HG02884 (cell line): Measurements from ENCODE around the gene GBA3.

ENCODE experiments used
- ATAC-seq: cut with Tn5 transposase; IDR thresholded peaks from one replicate; pipeline ENCODE4 v1.9.1; 2021; ENCODE audit warnings: mild to moderate bottlenecking, moderate library complexity; ENCODE audit not compliant: unreplicated experiment

GBA3 gene

DNA sequence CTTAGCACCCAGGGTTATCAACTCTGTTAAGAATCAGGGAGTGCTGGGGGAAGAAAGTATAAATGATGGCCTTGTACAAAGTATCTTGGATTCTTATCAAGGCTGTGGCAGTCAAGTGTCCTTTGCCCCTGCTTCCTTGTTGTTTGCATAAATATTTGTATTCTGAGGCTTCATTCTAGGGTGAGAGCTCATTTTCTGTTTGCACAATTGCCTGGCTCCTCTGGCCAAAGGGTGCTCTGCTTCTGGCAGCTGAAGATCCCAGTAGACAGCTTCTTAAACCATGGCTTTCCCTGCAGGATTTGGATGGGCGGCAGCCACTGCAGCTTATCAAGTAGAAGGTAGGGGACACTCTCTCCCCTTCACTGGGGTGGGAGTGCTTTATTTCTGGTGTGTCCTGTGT, at the start of gene GBA3:
TSS of gene GBA3 (plus strand) at position 202 of the 400 bp plus-strand sequence.
- ATAC-seq = no peak

DNA sequence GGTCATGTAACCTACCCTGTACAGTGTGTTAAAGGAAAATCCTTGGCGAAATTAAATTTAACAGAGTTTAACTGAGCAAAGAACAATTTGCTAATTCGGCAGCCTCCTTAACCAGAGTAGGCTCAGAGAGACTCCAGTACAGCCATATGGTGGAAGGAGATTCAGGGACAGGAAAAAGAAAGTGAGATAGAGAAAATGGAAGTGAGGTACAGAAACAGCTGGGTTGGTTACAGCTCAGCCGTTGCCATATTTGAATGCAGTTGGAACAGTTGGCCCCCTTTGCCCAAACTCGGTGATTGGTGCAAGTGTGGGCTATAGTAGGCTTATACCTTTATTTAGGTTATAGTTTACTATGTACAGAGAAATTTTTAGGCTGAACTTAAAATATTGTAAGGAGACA, 48.8 kb upstream of the GBA3 start:
- ATAC-seq = no peak

DNA sequence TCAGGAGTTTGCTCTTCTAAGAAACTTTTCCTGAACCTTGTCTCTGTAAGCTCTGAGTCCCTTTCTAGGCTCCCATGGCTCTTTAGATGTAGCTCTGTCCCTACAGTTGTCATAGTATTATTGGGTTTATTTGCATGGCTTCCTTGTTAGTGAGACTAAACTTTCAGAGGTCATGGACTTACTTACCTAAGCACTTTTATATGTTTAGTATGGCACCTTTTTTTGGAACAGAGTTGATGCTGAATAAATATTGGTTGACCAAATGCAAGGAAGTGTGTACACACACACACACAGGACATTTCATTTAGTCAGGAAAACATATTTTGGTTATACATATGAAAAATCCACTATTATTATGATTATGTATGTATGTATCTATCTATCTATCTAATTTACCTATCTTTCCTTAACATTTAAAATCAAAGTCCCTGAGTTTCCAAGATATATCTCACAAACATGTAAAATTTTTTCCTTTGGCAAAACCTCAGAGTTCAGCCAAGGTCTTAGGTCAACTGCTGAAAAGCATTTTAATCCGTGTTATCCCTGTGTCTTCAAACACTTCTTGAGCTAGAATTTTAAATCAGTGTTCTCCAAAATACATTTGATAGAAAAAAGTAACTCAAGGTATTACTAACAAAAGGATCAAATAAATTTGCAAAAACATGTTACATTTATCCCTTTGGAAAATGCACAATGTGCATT, 47.1 kb upstream of the GBA3 start:
- ATAC-seq = no peak

DNA sequence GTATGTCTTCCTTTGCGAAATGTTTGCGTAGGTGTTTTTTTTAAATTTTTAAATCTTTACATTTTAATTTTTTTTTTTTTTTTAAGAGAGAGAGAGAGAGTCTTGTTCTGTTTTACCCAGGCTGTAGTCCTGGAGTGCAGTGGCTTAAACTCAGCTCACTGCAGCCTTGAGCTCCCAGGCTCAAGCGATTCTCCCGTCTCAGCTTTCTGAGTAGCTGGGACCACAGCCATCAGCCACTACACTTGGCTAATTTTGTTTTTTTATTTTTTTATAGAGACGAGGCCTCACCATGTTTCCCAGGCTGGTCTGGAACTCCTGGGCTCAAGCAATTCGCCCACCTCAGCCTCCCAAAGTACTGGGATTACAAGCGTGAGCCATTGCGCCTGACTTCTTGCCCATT, 43.7 kb upstream of the GBA3 start:
- no peak for ATAC-seq

DNA sequence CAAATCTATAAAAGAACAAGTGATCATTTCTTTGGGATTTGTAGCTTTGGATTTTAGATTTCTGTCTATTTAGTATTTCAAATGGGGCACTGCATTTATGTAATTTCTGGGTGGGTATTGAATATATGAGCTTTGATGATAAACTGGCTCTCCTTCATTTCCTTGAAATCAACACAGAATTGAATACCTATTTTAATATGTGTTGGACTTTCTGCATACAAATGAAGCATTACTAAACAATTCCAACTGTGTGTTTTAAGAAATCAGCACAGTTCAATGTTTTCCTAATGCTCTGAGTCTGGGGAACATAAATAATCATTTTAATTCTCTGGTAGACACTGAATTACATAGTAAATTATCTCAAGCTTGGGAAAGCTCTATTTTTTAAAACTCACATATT, 42.0 kb upstream of the GBA3 start:
- ATAC-seq = no peak

DNA sequence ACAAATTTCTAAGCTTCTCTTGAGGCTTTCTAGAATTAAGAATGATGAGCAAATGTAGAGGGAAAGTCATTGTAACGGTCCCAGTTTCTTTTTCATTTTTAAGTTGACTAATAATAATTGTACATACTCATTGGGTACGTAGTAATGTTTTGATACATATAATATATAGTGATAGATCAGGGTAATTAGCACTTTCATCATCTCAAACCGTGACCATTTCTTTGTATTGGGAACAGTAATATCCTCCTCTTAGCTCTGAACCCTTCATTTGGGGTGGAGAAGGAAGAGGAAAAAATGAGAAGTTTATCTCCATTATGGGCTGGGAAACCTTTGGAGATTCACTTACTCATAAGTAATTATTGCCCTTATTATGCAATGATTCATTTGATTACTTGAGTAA, 39.0 kb upstream of the GBA3 start:
- ATAC-seq = no peak

DNA sequence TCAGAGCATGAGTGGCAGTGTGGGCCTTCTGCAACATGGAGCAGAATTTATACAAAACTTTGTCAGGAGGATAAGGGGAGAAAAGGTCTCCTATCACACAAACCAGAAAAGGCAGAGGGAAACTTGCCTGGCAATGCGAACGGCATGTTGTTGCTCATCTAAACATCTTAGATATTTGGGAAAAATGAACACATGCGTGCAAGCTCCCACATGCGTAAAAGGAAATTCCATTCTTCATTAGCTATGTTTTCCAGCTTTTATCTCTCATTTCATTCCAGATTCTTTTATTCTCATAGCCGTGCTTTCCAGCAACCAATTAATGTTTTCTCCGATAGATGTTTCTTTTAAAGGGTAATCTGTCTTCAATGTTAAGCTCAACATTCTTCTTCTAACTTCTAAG, 31.3 kb upstream of the GBA3 start:
- ATAC-seq = no peak

DNA sequence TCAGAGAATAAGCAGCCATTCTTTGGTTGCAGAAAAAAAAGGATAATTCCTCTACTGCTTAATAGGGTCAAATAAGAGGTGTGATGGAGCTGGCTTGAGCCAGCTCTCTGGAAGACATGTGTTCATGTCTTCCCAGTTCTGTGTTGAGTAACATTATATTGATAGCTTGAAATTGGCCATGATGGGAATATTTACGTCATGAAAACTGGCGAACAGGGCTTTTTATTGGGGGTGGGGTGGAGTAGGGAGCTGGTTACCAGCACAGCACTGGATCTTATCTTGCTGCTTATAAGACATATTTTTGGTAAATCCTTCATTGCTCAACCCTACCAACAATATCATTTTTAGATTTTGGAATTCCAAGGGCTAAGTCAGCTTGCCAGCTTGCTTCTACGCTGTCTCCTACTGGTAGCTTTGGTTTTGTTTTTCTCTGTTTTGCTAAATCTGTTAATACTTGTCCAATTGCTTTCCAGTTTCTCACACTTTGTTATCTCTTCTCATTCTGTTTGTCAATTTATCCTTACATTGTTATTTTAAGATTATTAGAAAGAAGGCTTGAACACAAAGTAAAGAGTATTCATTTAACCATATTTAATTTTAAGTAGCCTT, 25.3 kb upstream of the GBA3 start:
- no peak for ATAC-seq

DNA sequence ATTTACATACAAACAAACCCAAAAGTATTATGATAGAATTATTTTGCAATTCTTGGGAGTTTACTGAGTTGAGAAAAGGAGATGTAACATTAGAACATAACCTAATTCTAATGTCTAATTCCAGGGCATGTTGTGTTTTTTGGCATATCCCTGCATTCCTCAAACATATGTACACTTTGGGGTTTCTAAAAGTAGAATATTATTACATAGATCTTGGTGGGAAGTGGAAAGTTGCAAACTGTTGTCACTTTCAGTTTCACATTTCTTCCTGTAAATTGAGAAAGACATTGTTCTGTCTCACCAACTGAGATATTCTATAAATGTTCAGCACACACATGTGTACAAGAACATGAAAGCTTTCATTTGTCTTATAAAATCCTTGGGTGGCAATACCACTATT, 24.4 kb upstream of the GBA3 start:
- no peak for ATAC-seq

DNA sequence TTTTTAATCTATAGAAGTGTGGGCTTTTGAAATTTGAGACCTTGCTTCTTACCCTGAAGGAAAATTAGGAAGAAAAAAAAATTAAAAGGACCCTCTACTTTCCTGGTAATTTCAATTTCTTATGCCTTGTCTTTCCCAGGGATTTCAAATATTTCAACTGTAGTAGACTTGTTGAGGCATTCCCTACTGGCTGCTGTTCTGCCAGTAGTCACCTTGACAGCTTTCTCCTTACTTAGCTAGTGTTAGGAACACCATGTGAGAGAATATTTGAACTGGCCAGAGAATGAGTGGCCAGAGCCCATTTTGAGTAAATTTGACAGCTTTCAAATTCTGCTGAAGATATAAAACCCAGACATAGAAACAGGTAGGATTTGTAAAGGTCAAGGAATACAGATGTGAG, 24.0 kb upstream of the GBA3 start:
- no peak for ATAC-seq

DNA sequence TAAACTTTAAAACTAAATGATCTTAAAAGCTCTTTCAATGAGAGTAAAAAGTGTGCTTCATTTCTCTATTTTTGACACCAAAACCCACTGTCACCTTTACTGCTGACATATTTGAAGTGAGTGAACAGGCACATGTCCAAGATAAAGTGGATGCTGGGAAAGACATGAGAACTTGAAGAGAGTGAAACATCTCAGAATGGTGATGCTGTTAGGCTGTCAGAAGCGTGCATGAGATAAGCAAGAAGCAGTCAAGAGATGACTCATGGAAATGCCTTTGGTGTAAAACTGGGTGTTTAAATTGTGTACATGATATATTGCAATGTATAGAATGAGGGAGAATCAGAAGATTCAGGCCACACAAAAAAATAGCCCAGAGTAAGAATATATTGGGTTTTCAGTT, 21.8 kb upstream of the GBA3 start:
- no peak for ATAC-seq

DNA sequence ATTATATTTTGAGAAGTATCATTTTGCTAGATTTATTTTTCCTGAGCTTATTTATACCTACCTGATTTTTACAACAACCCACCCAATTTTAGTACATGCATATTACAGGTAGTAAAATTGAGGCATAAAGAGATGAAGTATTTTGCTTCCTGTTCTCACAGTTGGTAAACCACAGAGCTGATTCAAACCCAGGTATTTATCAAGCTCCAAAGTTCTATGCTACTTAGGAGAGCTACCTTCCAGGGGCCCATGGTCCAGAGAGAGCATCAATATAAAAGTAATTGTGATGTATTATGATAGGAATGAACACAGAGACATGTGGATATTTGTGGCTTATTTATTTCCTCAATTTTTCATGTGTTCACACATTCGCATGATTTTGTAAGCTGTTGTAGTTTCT, 20.2 kb upstream of the GBA3 start:
- ATAC-seq = no peak

DNA sequence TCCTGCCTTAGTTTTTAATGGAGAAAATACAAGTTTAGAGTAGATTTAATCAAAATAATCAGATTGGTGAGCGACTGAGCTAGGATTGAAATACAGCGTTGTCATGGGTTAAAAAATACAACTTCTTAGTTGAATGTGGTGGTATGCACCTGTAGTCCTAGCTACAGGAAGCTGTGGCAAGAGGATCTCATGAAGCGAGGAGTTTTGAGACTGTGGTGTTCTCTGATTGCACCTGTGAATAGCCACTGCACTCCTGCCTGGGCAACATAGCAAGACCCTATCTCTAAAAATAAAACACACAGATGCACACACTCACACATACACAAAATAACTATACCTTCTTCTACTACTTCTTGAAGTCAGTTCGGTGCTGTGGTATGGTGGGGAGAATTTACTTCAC, 19.8 kb upstream of the GBA3 start:
- ATAC-seq = no peak

DNA sequence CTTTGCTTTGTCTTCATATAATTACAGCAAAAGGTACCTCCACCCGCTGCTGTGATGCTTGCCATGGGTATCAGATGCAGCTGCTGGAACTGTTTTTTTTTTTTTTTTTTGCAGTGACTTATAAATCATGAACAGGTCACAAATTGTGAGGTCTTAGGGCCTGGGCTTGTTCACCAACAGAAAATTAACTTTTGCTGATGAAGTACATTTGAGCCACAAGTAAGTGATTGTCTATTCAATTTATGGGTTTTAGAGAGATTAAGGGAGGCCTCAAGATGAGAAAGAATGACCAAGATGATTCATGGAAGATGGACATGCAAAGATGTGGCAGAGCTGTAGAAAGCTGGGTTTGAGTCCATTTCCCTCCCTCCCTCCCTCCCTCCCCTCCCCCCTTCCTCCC, 18.0 kb upstream of the GBA3 start:
- no peak for ATAC-seq

DNA sequence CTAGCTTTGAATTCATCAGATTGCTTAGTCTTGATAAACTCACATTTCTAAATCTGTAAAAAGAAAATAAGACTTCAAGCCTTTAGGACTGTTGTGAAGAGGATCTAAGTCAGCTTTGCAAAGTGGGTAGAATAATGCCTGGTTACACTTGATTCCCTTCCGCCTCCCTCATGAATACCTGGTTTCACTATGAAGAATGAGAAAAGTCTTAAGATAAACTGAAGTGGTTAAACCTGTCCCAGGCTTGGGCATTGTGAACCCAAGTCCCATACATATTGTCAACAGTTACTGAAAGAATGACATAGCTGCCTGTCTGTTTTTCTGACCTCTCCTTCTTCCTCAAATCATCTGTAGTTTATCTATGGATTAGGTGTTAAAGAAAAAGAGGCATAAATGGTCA, 16.7 kb upstream of the GBA3 start:
- ATAC-seq = no peak

DNA sequence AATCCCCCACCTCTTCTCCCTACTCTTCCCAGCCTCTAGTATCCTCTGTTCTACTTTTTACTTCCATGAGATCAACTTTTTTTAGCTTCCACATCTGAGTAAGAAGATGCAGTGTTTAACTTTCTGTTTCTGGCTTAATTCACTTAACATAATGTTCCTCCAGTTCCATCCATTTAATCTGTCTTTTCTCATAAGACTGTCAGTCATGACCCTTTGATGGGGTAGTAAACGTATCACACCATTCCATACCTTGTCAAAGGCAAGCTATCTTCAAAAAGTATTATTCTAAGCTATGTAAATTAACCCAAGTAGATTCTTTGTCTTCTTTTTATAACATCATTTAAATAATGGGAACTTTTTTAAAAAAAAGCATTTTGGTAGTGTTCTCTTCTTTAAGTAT, 15.0 kb upstream of the GBA3 start:
- ATAC-seq = no peak

DNA sequence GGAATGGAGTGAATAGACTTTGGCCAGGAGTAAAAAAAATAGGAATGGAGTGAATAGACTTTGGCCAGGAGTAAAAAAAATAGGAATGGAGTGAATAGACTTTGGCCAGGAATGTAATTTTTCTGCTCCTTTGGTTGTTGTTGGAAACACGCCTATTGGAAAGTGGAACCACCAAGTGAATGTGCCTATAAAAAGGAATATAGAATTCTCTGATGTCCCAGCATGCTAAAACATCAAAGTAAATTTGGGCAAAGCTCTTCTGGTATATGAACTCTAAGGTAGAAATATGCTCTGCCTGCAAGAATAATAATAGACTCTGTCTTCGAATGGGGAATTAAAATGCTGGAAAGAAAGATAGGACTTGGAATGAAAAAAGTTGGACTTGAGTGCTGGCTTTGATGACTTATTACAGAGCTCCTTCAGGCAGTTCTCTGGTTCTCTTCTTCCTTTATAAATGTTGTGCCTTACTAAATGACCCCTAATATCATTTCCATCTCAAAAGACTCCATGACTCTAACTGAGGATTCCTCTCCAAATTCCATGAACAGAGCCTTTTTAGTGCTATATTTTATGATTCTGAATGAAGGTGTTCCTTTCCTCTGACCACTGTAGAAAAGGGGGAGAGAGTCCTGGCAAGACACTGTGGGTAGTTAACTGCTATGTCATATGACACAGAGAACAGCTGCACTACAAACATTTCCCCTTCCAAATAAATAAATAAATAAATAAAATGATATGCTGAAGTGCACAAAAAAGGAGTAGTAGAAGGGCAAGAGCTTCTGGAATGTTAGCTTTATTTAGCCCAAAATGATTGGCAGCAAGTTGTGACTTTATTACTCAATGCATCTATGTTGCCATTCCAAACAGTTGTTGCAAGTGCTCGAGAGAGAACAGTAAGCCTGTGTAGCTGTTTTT, 13.5 kb upstream of the GBA3 start:
- ATAC-seq = no peak

DNA sequence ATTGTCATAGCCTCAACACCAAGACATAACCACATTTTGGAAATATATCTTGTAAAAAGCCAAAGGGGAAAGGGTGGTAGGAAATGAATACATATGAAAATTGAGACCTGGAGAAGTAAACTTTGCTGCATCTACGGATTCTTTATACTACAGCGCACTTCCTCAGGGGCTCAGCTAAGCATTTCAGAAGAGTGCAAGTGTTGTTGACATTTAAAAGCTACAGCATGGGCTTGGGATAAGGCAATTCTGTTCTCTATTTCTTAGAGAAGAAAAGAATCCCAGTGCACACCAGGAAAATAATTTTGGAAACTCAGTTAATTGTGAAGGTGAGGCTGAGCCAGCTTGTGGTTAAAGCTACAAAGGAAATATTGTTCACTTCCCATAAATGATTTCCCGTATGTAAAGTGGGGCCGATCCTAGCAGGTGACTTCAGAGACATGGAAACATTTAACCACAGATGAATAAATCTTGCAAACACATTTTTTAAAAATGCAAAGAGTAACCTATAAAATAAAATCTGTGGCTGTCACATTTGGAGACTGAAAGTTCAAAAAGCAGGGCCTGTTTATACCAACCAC, 12.6 kb upstream of the GBA3 start:
- no peak for ATAC-seq

DNA sequence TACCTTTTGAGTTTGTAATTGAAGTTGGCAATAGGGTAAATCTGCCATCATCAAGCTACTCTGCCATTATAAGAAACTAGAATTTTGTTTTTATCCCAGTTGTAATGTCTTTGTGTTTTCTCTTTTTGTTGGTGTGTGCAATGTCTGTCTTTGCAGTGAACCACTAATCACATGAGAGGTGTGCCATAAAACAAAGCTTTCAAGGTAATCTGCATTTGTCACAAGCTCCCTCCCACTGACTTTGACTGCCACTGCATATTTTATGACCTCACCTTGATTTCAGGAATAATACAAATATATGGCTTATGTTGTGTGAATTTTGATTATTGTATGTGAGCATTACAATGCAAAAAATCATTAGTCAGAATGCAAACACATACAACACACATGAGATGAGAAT, 9.0 kb upstream of the GBA3 start:
- ATAC-seq = no peak

DNA sequence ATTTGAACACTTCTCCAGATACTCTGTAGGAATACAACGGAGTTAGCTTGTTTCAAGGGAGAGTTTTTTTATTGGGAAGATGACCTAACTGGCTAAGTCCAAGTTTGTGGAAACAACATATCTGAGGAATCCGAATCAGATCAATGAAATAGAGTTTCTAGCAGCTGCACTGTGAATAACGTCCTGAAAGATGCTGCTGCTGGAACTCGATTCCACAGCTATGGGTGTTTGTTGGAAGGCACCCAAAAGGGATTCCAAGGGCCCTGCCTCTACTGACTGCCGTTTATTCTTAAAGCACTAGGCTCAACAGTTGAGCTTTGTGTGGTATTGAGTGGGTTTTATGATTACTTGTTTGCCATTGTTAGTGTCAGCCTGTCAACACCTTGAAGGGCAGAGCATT, 6.6 kb upstream of the GBA3 start:
- ATAC-seq = no peak

DNA sequence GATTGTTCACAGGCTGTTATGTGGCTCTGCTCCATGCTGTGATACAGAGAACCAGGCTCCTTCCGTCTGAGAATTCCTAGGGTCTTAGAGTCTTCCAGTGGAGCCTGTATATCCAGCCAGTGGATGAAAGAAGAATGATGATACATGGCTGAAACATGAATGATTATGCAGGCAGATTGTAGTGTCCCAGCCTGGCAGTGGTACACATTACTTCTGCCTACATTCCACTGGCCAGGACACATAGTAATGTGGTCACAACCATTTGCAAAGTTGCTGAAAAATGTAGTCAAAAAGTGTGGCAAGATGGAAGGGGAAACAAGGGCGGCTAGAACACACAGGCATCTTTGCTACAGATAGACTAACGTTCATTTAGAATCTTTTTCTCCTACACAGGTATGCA, 4.5 kb upstream of the GBA3 start:
- no peak for ATAC-seq

DNA sequence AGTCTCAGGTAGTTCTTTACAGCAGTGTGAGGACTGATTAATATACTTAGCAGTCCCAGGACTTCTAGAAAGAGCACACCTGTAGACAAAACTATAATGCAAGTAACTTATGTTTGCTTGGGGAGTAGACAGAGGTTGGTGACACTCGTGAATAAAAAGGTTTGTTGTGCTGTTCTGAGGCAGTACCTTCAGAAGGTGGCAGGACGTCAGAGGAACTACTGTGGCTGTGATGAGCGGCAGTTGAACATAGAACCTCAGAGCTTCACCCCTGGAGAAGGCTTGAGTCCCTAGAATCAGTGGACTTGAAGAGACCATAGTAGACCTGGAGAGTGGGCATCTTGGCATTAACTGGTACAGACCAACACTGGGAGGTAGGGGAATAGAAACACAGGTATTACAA, 3.3 kb upstream of the GBA3 start:
- no peak for ATAC-seq
